ENCODE measurements around the gene CAMK4.

Gene CAMK4

DNA sequence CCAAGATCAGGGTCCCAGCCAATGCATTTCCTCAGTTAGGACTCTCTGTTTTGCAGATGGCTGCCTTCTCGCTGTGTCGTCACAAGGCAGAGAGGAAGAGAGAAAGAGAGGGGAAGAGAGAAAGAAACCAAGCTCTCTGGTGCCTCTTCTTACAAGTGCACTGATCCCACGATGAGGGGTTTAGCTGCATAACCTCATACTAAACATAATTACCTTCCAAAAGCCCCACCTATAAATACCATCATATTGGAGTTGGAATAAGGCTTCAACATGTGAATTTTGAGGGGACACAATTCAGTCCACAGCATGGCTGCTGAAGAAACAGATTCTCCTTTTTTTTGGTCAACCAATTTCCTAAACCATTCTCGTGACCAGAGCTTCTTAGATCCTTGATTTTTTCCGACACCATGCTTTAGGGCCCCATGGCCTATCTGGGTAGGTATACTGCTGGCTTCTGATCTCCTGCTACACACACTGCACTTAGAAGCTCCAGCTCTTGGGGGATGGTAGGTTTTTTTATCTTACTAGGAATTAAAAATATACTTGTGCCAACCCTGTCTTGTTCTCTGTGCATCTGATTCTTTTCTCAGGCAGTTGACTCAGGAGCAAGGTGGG is 5.1 kb downstream of the CAMK4 start:
- DNase-seq (ENCODE audit: low spot score): no peak

DNA sequence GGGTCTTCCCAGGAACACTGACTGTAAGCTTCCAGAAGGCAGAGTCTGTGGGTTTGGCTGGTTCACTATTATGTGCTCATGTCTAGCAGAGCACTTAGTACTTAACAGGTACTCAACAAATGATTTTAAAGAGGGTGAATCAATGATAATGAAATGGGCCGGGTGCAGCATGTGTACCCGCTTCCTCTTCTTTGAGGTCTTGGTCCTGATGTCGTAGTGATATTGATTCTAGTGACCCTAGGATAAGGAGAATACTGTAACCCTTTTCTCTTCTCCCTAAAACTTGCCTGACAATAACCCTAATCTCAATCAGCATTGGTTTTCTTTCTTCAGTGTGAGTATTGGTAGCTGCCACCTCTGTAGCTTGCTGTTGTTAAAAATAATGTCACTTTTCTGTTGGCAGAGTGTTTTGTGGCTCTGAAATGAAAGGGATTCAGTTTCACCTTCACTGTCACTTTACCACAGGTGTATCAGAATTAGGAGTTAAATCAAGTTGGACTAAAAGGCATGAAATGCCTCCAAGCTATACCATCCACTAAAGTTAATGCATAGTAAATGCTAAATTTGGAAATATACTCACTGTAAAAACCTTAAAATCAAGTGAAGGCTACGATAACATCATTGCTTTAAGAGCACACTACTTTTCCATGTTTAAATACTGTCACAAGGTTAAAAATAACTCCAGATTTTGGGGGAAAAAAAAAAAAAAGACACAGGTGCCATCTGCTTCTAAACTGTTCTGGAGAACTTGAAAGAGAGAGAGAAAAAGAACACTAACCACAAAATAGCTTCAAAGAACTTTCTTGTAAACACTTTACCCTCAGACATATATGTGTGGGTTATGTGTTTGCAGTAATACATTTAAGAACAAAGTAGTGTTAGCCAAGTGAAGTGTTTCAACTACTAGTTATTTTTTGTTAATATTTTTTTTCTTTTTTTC is 6.0 kb downstream of the CAMK4 start:
- peak; percentile 71 for DNase-seq (ENCODE audit: low spot score)

DNA sequence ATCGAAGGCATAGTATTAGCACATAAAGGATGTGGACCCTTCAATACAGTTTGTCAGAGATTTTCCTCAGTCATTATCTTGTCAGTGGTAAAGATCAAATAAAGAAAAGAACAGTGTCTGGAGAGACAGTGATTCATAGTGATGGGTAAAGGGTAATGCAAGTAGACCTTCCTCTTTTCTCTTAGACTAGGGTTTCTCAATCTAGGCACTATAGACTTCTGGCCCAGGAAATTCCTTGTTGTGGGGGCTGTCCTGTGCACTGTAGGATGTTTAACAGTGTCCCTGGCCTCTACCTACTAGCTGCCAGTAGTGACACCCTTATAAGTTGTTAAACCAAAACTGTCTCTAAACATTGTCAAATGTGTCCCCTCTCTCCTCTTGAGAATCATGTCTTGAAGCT is 6.9 kb downstream of the CAMK4 start:
- no peak for DNase-seq (ENCODE audit: low spot score)

DNA sequence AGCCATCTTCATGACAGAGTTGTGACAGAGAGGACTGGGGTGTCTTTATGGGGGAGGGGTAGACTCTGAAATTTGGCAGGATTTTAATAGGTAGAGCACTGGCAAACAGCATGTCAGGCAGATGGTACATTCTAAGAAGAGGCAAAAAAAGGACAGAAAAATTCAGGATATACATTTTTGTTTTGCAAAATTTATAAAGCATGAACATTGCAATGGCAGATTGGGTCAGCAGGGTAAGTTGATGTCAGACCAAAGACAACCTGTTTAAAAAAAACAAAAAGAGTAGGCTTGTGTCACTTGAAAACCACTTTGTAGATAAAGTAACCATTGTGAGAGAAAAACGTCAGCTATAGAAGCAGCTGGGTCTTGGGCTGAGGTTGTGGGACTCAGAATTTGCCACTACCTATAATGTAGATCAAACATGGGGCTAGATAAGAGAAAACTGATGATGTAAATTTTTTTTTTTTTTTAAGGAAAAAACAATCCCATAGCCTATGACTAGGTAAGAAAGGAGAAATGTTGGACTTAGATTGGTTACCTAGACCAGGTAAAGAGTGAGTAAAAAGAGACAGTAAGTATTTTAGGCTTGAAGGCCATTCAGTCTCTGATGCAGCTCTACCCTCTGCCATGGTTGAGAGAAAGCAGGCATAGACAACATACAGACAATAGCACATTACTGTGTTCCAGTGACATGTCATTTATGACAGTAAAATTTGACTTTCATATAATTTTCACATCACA is 8.3 kb downstream of the CAMK4 start:
- no peak for DNase-seq (ENCODE audit: low spot score)

DNA sequence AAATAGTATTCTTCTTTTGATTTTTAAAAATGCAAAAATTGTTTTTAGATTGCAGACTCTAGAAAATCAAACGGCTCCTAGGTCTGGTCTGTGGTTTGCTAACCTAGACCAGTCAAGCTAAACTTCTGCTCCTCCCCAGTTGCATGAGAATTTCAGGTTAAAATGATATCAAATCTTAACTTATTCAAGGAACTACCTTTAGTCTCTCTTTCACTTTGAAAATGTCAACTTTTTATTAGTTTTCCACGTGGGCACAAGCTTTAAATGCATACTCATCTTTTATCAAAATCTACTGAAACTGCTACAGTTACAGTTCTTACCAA is 8.8 kb downstream of the CAMK4 start:
- DNase-seq (ENCODE audit: low spot score): no peak

DNA sequence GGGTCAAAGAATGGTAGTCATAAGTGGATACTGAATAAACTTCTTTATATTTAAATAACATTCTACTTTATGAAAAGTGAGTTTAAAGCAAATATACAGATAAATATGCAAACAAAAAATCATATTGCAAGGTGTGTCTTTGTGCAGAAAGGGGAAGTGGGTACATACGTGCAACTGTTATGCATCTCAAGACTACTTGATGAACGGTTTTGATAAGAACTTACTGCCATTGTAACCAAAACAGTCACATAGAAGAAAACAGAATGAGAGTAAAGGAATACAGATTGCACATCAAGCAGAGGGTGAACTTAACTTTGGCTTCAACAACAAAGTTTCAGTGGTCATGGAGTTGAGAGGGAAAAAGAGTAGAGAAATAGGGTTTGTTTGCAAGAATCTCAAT is 9.9 kb downstream of the CAMK4 start:
- no peak for DNase-seq (ENCODE audit: low spot score)

DNA sequence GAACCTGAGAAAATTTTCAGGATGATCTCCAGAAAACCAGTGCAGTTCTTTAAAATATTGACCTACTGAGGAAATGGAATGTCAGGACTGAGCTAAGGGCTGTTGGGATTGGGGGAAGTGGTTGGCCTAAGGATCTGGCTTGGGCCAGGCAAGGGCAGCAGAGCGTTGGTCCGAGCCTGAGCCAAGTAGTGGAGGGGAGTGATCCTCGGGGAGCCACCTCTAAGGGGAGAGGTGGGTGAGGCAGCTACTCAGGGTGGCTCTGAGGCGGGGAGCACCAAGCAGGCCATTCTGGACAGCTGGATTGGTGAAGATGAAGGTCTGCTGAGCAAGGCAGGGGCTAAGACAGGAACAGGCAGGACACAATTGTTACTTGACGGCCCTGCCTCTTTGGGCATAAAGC is 11.5 kb downstream of the CAMK4 start:
- DNase-seq (ENCODE audit: low spot score): no peak

DNA sequence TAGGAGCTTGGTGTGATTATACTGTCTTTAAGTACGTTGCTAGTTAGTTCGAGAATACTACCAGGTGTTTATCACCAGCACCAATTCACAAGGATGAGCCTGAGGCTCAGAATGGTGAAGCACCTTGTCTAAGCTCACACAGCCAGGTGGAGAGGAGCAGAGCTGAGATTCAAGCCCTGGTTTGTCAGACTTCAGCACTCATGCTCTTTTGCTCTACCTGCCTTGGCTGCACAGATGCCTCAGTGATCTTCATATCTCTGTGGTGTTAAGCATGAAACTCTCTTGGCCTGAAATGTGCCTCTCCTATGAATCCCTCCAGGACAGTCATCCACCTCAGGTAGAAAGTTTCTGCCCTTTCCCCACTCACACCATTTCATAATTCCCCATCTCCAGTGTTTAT is 12.2 kb downstream of the CAMK4 start:
- no peak for DNase-seq (ENCODE audit: low spot score)

DNA sequence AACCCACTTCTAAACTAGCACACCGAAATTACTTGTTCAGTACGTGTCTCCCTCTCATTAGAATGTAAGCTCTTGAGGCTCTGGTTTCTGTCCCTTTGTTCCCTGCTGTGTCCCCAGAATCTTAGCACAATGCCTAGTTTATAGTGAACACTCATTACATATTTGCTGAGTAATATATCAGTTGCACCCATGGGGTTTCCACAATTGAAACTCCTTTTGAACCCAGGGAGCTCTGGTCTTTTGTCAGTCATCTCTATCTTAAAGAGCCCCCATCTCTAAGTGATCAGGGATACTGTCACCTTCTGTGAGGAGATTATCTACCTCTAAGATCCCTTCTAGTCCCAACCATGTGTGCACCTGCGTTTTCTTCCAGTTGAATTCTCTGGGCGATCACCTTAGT is 12.8 kb downstream of the CAMK4 start:
- DNase-seq (ENCODE audit: low spot score): peak; percentile 63

DNA sequence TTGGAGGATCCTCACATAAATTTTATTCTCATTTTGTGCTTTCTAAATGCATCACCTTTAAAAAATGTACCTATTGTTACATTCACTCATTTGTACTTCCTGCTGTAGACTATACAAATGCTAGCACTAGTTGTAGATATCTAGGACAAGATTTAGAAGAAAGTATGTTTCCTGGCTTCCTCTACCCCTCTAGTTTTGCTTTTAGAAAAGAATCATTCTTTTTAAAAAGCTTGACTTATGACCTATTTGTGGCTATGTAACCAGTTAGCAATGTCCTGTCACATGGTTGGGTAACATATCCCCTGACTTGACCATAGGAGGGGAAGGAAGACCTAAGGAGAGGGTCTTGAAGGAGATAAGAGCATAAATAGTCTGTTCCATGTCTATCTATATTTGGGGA is 13.3 kb downstream of the CAMK4 start:
- DNase-seq (ENCODE audit: low spot score): no peak

DNA sequence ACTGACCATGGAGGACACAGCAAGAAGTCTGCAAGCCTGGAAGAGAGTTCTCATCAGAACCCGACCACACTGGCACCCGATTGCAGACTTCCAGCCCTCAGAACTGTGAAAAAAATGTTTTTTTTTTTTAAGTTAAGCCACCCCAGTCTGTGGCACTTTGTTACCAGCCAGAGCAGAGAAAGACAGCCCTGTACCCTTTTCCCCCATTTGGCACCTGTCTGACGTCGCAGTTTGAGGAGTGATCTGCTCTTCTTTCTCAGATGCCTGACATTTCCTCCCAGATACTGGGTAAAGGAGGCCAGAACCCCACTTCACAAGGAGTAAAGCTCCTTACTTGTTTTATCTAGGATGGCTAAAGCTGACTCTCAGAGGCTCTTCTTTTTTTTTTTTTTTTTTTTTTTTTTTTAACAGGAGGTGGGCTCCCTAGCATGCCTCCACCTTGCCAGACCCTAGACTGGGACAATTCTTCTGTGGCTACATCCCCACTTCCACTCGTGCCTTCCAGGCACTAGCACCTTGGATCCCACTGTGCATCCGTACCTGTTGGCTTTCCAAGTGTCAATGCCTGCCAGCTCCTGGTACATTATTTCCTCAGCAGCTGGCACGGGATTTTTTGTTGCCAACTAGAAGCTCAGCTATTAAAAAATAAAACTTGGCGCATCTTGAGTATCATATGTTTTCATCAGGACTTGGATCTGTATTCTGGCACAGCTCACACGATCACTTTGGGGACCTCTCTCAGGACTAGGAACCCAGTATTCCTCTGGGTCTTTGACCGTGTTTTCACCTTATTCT is 14.4 kb downstream of the CAMK4 start:
- DNase-seq (ENCODE audit: low spot score): no peak

DNA sequence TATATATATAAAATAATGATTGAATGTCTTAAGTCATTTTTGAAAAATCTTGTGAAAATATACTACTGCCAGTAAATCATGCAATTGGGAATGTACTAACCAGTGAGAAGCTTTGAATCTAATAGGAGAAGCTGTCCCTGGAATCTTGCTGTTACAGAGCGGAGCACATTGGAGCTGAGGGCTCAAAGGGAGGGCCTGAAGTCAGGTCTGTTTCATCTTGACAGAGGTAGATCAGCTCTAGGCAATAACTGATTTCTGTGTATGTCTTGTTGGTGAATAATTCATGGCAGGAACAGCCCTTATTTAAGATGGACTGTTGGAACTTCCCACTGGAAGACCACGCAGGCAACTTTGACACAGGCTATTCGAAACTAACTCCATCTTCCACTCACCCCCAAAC is 17.5 kb downstream of the CAMK4 start:
- DNase-seq (ENCODE audit: low spot score): no peak

DNA sequence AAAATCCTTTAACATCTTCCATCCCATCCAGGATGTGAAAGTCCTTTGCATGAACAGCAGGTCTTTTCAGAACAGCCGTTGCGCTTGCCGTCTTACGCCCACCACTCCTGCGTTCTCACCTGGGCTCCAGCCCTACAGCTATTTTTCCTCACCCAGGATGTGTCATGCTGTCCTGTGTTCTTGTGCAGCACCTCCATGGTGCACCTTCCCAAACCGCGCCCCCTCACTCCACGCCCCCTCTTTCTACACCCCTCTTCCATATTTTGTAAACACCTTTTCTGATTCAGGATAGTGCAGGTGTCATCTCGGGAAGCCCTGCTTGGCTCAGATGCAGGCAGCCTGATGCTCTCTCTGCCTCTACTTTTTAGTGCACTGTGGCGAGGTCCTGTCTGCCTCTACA is 18.4 kb downstream of the CAMK4 start:
- no peak for DNase-seq (ENCODE audit: low spot score)

DNA sequence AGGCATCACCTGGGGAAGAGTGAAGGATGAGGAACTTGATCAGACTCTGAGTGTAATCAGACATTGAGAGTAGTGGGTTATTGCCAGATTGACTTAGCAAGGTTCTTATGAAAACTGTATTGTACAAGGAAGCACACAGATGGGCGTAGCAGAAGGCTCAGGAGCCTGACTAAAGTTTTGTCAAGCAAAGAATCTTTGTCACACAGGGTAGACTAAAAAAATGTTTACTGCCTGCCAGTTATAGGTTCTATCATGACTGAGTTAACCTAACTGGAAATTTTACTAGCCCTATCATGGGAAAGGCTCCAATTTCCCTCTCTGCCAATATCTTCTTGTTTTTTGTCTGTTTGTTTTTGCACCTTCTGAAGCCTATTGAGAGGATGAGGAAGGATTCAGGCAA is 19.1 kb downstream of the CAMK4 start:
- no peak for DNase-seq (ENCODE audit: low spot score)

DNA sequence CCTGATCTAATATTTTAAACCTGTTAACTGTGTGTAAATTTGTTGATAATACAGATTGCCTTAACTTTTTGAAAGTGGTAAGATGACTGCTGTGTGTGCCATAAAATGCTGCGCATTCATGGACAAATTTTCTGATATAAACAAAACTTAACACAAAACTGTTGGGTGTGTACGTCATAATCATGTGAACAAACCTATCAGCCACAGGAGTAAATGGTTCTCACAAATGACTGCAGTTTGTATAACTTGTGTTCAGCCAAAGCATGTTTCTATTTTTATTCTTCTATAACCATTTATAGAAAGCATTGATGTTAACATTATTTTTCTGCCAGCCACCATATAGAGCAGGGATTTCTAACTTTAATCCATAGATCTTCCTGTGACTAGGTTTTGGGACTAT is 21.5 kb downstream of the CAMK4 start:
- no peak for DNase-seq (ENCODE audit: low spot score)

DNA sequence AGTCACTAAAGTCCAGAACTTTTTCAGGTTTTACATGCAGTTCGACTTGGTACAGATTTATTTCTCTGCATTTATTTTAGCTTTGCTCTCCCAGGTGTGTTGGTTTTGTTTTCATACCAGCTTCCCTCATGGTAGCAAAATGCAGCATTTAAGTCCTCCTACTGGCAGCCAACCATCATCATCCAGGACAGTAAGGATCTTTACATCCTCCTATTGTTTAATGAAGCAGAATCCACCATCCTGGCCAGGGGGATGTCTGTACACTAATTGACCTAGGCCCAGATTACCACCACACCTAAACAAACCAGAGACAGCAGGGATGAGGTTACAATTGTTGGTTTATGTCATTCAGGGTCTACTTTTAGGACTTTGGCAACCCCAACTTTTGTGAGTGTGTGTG is 22.3 kb downstream of the CAMK4 start:
- DNase-seq (ENCODE audit: low spot score): no peak

DNA sequence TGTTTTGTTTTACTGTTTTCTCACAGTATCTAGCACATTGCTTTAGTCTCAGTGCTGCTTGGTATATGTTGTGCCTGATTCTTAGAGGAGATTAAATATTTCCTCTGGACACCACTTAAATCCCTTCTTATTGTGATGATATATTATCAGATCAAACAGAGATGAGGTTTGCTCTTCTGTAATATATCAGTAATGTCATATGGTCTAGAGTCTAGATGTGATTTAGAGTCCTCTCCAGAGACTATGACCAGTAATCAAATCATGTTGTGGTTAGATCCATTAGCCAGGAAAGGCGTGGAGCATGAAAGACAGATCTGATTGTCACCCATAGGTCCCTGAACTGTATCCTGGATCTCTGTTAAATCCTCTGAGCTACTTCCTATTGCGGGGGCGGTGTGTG is 24.4 kb downstream of the CAMK4 start:
- no peak for DNase-seq (ENCODE audit: low spot score)

DNA sequence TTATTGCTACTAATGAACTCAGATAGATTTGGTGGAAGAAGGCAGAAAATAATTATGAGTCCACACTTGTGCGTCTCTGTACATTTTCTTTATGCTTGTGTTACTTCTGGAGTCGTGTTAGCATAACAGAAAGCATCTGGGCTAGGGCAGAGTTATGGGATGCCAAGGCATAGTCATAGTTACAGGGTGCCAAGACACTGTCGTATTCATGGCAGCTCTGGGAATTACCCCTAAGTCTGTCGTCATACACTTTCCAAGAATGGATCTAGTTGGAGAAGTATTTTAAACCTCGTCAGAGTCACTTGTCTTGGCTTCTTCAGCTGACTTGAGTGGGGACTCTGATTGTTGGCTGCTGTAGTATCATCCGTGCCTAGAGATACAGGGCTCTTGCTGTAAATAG is 27.7 kb downstream of the CAMK4 start:
- DNase-seq (ENCODE audit: low spot score): no peak

DNA sequence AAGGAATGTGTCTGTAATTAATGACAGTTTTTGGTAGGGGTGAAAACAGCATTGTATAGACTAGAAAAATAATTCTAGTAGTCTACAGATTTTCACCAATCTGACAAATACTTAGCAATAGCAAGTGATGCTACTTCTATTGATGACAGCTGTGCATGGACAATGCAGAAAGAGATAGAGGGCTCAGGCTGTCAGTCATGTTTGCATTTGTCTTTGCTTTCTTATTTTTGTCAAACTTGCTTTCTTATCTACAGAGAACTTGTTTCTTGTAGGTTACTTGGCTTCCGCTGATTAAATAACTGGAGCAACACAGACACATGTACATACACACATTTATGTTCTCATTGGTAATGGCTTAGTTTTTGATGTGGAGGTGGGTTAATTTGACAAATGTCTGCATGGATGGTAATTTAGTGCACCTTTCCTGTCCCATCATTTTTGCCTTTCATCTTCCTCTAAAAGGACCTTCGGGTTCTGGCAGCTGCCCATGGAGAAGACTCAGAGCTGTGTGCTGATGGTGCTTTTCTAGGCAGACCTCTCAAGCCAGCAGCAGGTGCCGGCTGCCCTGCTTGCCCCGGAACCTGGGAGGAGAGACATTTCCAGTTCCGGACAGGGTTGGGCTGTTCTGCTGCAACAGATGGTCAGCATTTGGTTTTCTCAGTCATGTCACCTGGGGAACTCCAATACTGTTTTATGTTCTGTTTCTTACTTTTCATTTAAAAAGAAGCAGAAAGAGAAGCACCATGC is 28.8 kb downstream of the CAMK4 start:
- no peak for DNase-seq (ENCODE audit: low spot score)

DNA sequence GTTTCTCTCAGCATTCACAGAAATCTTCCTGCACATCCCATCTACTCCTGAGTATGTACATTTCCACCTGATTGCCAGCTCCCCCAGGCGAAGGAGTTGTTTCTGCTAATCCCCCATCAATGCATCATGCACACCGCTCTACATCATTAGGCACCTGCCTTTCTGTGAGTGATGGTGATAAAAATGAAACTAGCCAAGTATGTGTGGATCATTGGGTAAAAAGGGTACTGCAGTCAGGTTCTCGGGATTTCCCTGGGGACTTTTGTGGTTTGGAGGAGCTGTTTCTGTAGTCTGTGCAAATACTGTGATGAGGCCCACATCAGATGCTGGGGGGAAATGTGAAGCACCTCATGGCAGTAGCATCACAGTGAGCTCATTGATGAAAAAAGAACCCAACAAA is 30.4 kb downstream of the CAMK4 start:
- DNase-seq (ENCODE audit: low spot score): peak; percentile 93

DNA sequence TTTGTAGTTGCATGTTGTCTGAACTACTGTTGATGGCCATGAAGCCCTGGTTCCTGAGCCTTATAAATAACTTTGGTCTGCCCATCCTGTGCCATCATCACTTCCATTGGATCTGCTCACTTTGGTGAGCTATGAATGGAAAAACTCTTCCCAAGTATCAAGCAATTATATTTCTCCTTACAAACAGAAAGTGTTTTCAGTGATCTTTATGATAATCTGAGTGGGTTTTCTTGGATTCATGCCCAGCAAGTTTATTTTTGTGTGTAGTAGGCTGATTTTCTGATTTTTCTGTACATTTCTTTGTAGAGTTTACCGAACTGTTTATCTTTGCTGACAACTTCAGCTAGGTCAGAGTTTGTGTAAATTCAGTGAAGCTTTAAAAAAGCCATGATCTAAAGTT is 31.0 kb downstream of the CAMK4 start:
- no peak for DNase-seq (ENCODE audit: low spot score)

DNA sequence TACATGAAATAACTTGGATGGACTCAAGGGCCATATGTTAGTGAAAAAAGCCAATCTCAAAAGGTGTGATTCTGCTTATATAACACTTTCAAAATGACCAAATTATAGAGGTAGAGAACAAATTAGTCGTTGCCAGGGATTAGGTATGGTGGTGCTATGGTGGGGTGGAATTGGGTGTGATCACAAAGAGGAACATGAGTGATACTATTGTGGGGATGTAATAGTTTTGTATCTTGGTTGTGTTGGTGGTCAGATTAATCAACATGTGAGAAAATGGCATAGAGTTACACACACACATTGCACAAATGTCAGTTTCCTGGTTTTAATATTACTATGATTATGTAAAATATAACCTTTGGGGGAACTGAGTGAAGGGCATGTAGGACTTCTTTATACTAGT is 31.9 kb downstream of the CAMK4 start:
- no peak for DNase-seq (ENCODE audit: low spot score)

All from activated CD4-positive, alpha-beta T cell treated with anti-CD3 and anti-CD28 coated beads, Interleukin-2, Interleukin-4, amounts not matched to agents 100 ng/mL and 50 ng/mL, durations not matched to agents 16 hours and 8 hours (primary cell).